ENCODE results near the gene SCEL.

SCEL gene

GRCh38 chr13:77678691-77679235, 143.3 kb downstream of the SCEL start:
- no peak for DNase-seq

- no peak for DNase-seq
These were observed 152.3 kb downstream of the SCEL start for GRCh38 chr13:77687799-77688198.

- no peak for DNase-seq
These were observed 156.4 kb downstream of the SCEL start for GRCh38 chr13:77691871-77692270.

GRCh38 chr13:77692746-77693448, 157.4 kb downstream of the SCEL start:
- no peak for DNase-seq

- DNase-seq, result no peak
These were observed 158.0 kb downstream of the SCEL start for GRCh38 chr13:77693449-77693940.
